ENCODE measurements around the gene RIC3. TPM values are rescaled to one million over a fixed set of nuclear protein-coding genes. Genes with fewer than 3 reads are reported as not detected.
A peak's percentile ranks its signal among the peaks of the same experiment; 100 is the strongest.

Gene RIC3
- total RNA-seq, 2 donors from 2014 or later, result 23.5 to 25.3 TPM

DNA sequence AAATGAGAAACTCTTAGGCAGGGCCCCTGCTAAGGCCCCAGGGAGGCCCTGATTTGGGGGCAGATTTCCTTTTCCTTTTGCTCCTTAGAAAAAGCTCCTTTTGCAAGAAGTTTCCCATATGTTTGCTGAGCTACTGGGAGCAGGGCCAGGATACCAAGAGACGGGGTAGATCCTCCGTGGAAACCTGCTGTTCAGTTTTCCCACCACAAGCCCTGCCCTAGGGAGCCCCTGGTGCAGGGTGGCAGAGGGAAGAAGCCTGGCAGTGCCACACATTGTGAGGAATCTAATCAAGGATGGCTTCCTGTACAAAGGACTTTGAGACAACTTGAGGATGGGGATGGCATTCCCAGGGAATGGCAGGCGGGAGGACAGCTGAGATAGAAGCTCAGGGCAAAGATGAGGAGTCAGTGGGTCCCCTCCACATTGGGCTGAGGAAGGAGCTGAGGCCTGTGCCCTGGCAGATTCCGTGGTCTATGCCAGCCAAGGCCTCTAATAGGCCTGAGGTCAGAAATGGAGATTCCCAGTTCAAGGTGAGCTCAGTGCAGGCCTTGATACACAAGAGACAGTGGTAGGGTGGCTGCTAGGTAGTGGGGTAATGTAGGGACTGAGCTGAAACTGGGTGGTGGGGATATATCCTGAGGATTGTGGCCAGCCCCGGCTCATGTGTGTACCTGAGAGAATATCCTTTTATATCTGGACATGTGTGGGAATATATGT is 72.9 kb downstream of the RIC3 start:
- TF ChIP-seq, protein P1, sequence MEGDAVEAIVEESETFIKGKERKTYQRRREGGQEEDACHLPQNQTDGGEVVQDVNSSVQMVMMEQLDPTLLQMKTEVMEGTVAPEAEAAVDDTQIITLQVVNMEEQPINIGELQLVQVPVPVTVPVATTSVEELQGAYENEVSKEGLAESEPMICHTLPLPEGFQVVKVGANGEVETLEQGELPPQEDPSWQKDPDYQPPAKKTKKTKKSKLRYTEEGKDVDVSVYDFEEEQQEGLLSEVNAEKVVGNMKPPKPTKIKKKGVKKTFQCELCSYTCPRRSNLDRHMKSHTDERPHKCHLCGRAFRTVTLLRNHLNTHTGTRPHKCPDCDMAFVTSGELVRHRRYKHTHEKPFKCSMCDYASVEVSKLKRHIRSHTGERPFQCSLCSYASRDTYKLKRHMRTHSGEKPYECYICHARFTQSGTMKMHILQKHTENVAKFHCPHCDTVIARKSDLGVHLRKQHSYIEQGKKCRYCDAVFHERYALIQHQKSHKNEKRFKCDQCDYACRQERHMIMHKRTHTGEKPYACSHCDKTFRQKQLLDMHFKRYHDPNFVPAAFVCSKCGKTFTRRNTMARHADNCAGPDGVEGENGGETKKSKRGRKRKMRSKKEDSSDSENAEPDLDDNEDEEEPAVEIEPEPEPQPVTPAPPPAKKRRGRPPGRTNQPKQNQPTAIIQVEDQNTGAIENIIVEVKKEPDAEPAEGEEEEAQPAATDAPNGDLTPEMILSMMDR (conservative IDR thresholded peaks at IDR 0.05), result no peak
- Mint-ChIP-seq H3K4me1 (peaks cover 28% of the 10 kb centered on the region), H3K9me3 (no peaks in the 10 kb centered on the region), H3K27me3 (ENCODE audit: insufficient read depth) (no peaks in the 10 kb centered on the region), H3K36me3 (ENCODE audit: low read depth) (peaks cover 10% of the 10 kb centered on the region), H3K4me3 (no peak overlapping the region), H3K27ac (no peak overlapping the region)
- H3K9me3 ChIP-seq (ENCODE audit: control insufficient read depth, low read length), result no peaks in the 10 kb centered on the region
- peaks cover 3% of the 10 kb centered on the region for H3K36me3 ChIP-seq (ENCODE audit: control insufficient read depth, insufficient read depth, low read length)
- peaks cover 13% of the 10 kb centered on the region for H3K4me1 ChIP-seq (ENCODE audit: control insufficient read depth, insufficient read depth, low read length)
- H3K9ac ChIP-seq (ENCODE audit: extremely low read depth, low read length, poor library complexity, severe bottlenecking), result no peak overlapping the region
- DNase-seq, result peak; percentile 13
- no peak overlapping the region for H3K4me3 ChIP-seq (ENCODE audit: low read length)
- no peaks in the 10 kb centered on the region for H3K27me3 ChIP-seq (ENCODE audit: control insufficient read depth, insufficient read depth, low read length, poor library complexity, severe bottlenecking)
- H3K27ac ChIP-seq (ENCODE audit: low read depth, low read length), result no peak overlapping the region
- 94 to 97% methylated on average over 5 of the region's 5 CpGs for WGBS, 2 experiments (ENCODE audit: insufficient coverage in 1 of 2, insufficient read length in 1 of 2)

DNA sequence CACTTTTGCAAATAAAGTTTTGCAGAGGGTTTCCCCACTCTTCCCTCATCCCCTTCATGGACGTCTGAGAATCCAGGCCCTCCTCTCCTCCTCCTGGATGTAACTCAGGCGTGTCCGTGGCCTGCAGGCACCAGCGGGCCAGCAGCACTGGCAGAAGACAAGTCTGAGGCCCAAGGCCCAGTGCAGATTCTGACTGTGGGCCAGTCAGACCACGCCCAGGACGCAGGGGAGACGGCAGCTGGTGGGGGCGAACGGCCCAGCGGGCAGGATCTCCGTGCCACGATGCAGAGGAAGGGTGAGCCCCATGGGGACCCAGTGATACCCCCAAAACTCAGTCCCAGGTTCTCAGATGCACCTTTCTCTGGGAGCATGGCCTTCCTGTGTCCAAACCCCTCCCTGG is 73.5 kb downstream of the RIC3 start:
- H3K9me3 Mint-ChIP-seq, result no peaks in the 10 kb centered on the region
- H3K4me3 Mint-ChIP-seq, result no peak overlapping the region
- H3K4me1 Mint-ChIP-seq, result peaks cover 30% of the 10 kb centered on the region
- H3K4me3 ChIP-seq (ENCODE audit: low read length), result no peak overlapping the region
- H3K36me3 ChIP-seq (ENCODE audit: control insufficient read depth, insufficient read depth, low read length), result peaks cover 3% of the 10 kb centered on the region
- no peak overlapping the region for H3K27ac ChIP-seq (ENCODE audit: low read depth, low read length)
- TF ChIP-seq, protein P1 (conservative IDR thresholded peaks at IDR 0.05), result no peak
- H3K9me3 ChIP-seq (ENCODE audit: control insufficient read depth, low read length), result no peaks in the 10 kb centered on the region
- no peak overlapping the region for H3K9ac ChIP-seq (ENCODE audit: extremely low read depth, low read length, poor library complexity, severe bottlenecking)
- peak; percentile 36 for DNase-seq
- H3K27ac Mint-ChIP-seq, result no peak overlapping the region
- WGBS, 2 experiments (ENCODE audit: insufficient coverage in 1 of 2, insufficient read length in 1 of 2), result 97% methylated on average over 12 of the region's 12 CpGs; no CpG with 5 or more reads in 1 of the 2 experiments
- H3K36me3 Mint-ChIP-seq (ENCODE audit: low read depth), result peaks cover 10% of the 10 kb centered on the region
- no peaks in the 10 kb centered on the region for H3K27me3 ChIP-seq (ENCODE audit: control insufficient read depth, insufficient read depth, low read length, poor library complexity, severe bottlenecking)
- H3K27me3 Mint-ChIP-seq (ENCODE audit: insufficient read depth), result no peaks in the 10 kb centered on the region
- H3K4me1 ChIP-seq (ENCODE audit: control insufficient read depth, insufficient read depth, low read length), result peaks cover 13% of the 10 kb centered on the region

DNA sequence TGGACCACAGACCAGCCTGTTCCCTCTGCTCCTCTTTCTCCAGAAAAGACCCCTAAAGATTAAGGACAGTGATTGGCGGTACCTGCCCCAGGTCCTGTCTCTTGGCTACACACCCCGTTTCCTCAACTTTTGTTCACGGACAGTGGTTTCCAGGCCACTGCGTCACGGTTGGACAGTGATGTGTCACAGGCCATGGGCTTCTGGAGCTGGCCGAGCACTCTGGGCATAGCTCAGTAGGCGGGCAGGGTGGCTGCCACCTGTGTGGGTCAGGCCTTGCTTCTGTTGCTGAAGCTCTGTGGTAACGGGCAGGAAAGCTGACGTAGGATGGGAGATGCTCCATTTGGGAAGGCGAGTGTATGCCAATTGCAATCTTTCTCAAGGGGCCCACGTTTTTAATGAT is 74.2 kb downstream of the RIC3 start:
- Mint-ChIP-seq H3K36me3 (ENCODE audit: low read depth) (peaks cover 10% of the 10 kb centered on the region), H3K9me3 (no peaks in the 10 kb centered on the region), H3K4me1 (peaks cover 30% of the 10 kb centered on the region), H3K27me3 (ENCODE audit: insufficient read depth) (no peaks in the 10 kb centered on the region), H3K4me3 (no peak overlapping the region), H3K27ac (no peak overlapping the region)
- no peaks in the 10 kb centered on the region for H3K9me3 ChIP-seq (ENCODE audit: control insufficient read depth, low read length)
- 91 to 95% methylated on average over 11 of the region's 11 CpGs for WGBS, 2 experiments (ENCODE audit: insufficient coverage in 1 of 2, insufficient read length in 1 of 2)
- peaks cover 13% of the 10 kb centered on the region for H3K4me1 ChIP-seq (ENCODE audit: control insufficient read depth, insufficient read depth, low read length)
- no peaks in the 10 kb centered on the region for H3K27me3 ChIP-seq (ENCODE audit: control insufficient read depth, insufficient read depth, low read length, poor library complexity, severe bottlenecking)
- peak; percentile 15 for DNase-seq
- no peak overlapping the region for H3K4me3 ChIP-seq (ENCODE audit: low read length)
- H3K9ac ChIP-seq (ENCODE audit: extremely low read depth, low read length, poor library complexity, severe bottlenecking), result no peak overlapping the region
- H3K36me3 ChIP-seq (ENCODE audit: control insufficient read depth, insufficient read depth, low read length), result peaks cover 3% of the 10 kb centered on the region
- H3K27ac ChIP-seq (ENCODE audit: low read depth, low read length), result no peak overlapping the region
- TF ChIP-seq, protein P1 (conservative IDR thresholded peaks at IDR 0.05), result no peak
